Mucosa of gallbladder (tissue), 1 donor: ENCODE results near the gene NR2F1. TPM values are rescaled to one million over a fixed set of nuclear protein-coding genes. Genes with fewer than 3 reads are reported as not detected.

Experiments used
- DNase-seq: peaks from one replicate; pipeline ENCODE4 v3.0.0-alpha.2; 2020; ENCODE audit warnings: low spot score
- total RNA-seq: library from RNA; stranded (reverse); gene quantifications from one replicate; pipeline ENCODE4 v1.2.1, GENCODE V29; 2021
- donor health status: DM: no; HTN: no; CAD: no.

NR2F1 gene
- total RNA-seq, 1 donor from 2014 or later, result 162 TPM

DNA sequence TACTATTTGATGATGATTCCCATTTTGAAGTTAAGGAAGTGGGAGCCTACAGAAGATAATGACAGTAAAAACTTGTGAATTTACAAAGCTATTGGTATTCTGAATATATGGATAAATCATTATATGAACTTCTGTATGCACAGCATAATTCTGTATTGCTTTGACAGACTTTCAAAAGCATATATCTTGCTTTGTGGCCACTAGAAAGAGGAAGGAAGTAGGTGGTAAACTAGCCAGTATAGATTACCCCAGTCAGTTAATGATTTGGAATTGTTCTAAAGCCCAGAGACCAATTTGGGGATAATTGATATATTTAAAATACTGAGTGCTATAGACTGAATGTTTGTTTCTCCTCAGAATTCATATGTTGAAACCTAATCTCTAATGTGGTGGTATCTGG is 53.0 kb downstream of the NR2F1 start:
- DNase-seq, result no peak

DNA sequence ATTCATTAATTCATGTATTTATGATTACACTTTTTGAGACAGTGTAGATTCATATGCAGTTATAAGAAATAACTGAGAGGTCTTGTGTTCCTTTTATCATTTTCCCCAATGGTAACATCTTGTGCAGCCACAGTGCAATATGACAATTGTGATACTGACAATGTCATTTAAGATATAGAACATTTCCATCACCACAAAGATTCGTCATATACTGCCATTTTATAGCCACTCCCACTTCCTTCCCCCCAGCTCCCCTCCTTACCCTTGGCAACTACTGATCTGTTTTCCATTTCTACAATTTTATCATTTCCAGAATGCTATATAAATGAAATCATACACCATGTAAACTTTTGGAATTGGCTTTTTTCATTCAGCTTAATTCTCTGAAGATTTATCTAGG is 53.8 kb downstream of the NR2F1 start:
- no peak for DNase-seq

DNA sequence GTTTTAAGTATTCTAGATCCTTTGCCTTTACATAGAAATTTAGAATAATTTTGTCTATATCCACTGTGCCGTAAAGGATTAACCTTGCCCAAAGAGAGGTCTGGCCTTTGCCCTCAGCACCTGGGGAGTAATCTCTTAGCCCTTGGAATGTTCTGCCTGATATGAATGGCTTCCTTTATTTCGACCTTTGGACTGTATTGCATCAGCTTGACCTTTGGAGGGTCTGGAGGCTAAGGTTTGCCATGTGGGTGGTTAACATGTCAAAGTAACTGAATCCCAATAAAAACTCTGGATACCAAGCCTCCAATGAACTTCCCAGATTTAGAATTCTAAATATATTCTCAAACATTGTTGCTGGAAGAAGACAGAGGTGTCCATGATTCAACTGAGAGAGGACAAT is 54.7 kb downstream of the NR2F1 start:
- DNase-seq, result no peak

DNA sequence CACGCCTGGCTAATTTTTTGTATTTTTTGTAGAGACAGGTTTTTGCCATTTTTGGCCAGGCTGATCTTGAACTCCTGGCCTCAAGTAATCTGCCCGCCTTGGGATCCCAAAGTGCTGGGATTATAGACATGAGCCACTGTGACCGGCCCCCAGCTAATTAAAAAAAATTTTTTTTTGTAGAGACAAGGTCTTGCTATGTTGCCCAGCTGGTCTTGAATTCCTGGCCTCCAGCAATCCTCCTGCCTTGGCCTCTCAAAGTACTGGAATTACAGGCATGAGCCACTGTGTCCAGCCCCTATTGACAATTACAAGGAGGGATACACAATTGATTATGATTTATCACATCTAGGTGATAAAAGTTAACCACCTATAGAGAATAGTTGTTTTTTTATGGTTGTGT is 59.5 kb downstream of the NR2F1 start:
- DNase-seq, result no peak

Other genes starting within 250 kb of the NR2F1 start
- gene NR2F1-AS1, start 2.0 kb upstream of the NR2F1 start, total RNA-seq, result 29.5 TPM
- gene POU5F2, start 158.4 kb downstream of the NR2F1 start, total RNA-seq, result 1.0 TPM